IMR-90 (cell line): Measurements from ENCODE around the gene ABTB2. TPM values are rescaled to one million over a fixed set of nuclear protein-coding genes. Genes with fewer than 3 reads are reported as not detected.

Source experiments
- ATAC-seq: fragments of 200-7000 bp; cut with Tn5 transposase; 2 replicates; pipeline ENCODE4 v1.9.1; 2020; ENCODE audit warnings: low read depth, mild to moderate bottlenecking, moderate library complexity
- BruUV-seq: library from RNA; stranded (reverse); fragments of 400-500 nt; replicated peaks from 2 replicates; lab custom pipeline; 2021; lab: Mats Ljungman, UMichigan
- CTCF ChIA-PET: fragments of 300-600 bp; formaldehyde crosslinking; extraction: SDS; loops from one replicate; lab custom pipeline; 2021; ENCODE audit warnings: antibody characterized with exemption; lab: Yijun Ruan, JAX
- POLR2A ChIA-PET: fragments of 300-600 bp; sonication (Branson Sonifier 250); formaldehyde crosslinking; loops from one replicate; lab custom pipeline; 2022; ENCODE audit warnings: antibody characterized with exemption; ENCODE audit not compliant: unreplicated experiment; lab: Charles Lee
- DNase-seq: peaks from one replicate; pipeline ENCODE4 v3.0.0; 2013
- H2AFZ ChIP-seq: replicated peaks from 2 replicates; pipeline ENCODE3; 2013; ENCODE audit warnings: low read length, mild to moderate bottlenecking; ENCODE audit not compliant: poor library complexity
- H2AK5ac ChIP-seq: 2 replicates; pipeline ENCODE4 v1.6.1; 2013; ENCODE audit warnings: low read depth, low read length, inconsistent platforms
- H2AK9ac ChIP-seq: replicated peaks from 2 replicates; pipeline ENCODE3; 2013; ENCODE audit warnings: mild to moderate bottlenecking, low read depth, low read length, moderate library complexity; ENCODE audit not compliant: poor library complexity
- H2BK120ac ChIP-seq: 2 replicates; pipeline ENCODE4 v1.6.1; 2013; ENCODE audit warnings: low read depth, low read length, inconsistent platforms
- H2BK15ac ChIP-seq: 3 replicates; pipeline ENCODE4 v1.6.1; 2013; ENCODE audit warnings: low read depth, low read length, inconsistent platforms
- H2BK20ac ChIP-seq: 2 replicates; pipeline ENCODE4 v1.6.1; 2013; ENCODE audit warnings: low read depth, mild to moderate bottlenecking, inconsistent platforms, low read length, moderate library complexity
- H2BK5ac ChIP-seq: 2 replicates; pipeline ENCODE4 v1.6.1; 2013; ENCODE audit warnings: mild to moderate bottlenecking, low read depth, low read length, inconsistent platforms; ENCODE audit not compliant: poor library complexity, severe bottlenecking
- H3K14ac ChIP-seq: replicated peaks from 2 replicates; pipeline ENCODE4 v1.6.1; 2013; ENCODE audit warnings: low read depth, low read length, inconsistent platforms
- H3K18ac ChIP-seq: 2 replicates; pipeline ENCODE4 v1.6.1; 2013; ENCODE audit warnings: low read depth, low read length, control low read depth
- H3K23ac ChIP-seq: 2 replicates; pipeline ENCODE4 v1.6.1; 2013; ENCODE audit warnings: low read depth, low read length, inconsistent platforms
- H3K27ac ChIP-seq: 2 replicates; pipeline ENCODE4 v1.5.1; 2013; ENCODE audit warnings: mild to moderate bottlenecking, control low read depth, low read length; ENCODE audit not compliant: insufficient read depth
- H3K27me3 ChIP-seq: 2 replicates; pipeline ENCODE4 v1.6.1; 2013; ENCODE audit warnings: low read length; ENCODE audit not compliant: control insufficient read depth, insufficient read depth
- H3K36me3 ChIP-seq: 2 replicates; pipeline ENCODE4 v1.6.1; 2013; ENCODE audit warnings: low read length, mixed read lengths; ENCODE audit not compliant: control insufficient read depth, insufficient read depth
- H3K4ac ChIP-seq: 2 replicates; pipeline ENCODE4 v1.6.1; 2013; ENCODE audit warnings: low read depth, low read length, inconsistent platforms
- H3K4me1 ChIP-seq: 2 replicates; pipeline ENCODE4 v1.6.1; 2013; ENCODE audit warnings: low read length, mixed read lengths; ENCODE audit not compliant: control insufficient read depth, insufficient read depth
- H3K4me2 ChIP-seq: 2 replicates; pipeline ENCODE4 v1.6.1; 2013; ENCODE audit warnings: low read depth, mild to moderate bottlenecking, control low read depth, low read length, moderate library complexity
- H3K4me3 ChIP-seq: 2 replicates; pipeline ENCODE4 v1.5.1; 2013; ENCODE audit warnings: low read depth, mild to moderate bottlenecking, control low read depth, low read length, moderate library complexity; ENCODE audit not compliant: insufficient read depth
- H3K56ac ChIP-seq: 2 replicates; pipeline ENCODE4 v1.6.1; 2013; ENCODE audit warnings: low read length, inconsistent platforms; ENCODE audit not compliant: insufficient read depth; ENCODE audit errors: extremely low read depth
- H3K79me1 ChIP-seq, 2 experiments: 2 replicates each; pipeline ENCODE4 v1.6.1; 2013; ENCODE audit warnings: low read length in 2 of 2, inconsistent platforms in 1 of 2, low read depth in 1 of 2
- H3K9ac ChIP-seq: 2 replicates; pipeline ENCODE4 v1.6.1; 2013; ENCODE audit warnings: low read depth, low read length, control low read depth
- H3K9me1 ChIP-seq: 2 replicates; pipeline ENCODE4 v1.6.1; 2013; ENCODE audit warnings: low read length, inconsistent platforms; ENCODE audit not compliant: insufficient read depth
- H3K9me3 ChIP-seq: 2 replicates; pipeline ENCODE4 v1.6.1; 2013; ENCODE audit warnings: low read length; ENCODE audit not compliant: control insufficient read depth, insufficient read depth
- H4K20me1 ChIP-seq: 2 replicates; pipeline ENCODE4 v1.6.1; 2013; ENCODE audit warnings: low read length, inconsistent platforms; ENCODE audit not compliant: insufficient read depth
- H4K5ac ChIP-seq: 2 replicates; pipeline ENCODE4 v1.6.1; 2013; ENCODE audit warnings: mild to moderate bottlenecking, low read depth, low read length, control low read depth
- H4K8ac ChIP-seq, 2 experiments: 2 replicates each; pipeline ENCODE4 v1.6.1; 2013; ENCODE audit warnings: low read depth in 2 of 2, low read length in 2 of 2, control low read depth in 1 of 2, inconsistent platforms in 1 of 2
- H4K91ac ChIP-seq: 2 replicates; pipeline ENCODE4 v1.6.1; 2013; ENCODE audit warnings: low read depth, low read length, inconsistent platforms; ENCODE audit not compliant: insufficient read depth
- MAZ ChIP-seq: IDR thresholded peaks from 2 replicates; pipeline ENCODE4 v1.6.1; 2012; ENCODE audit warnings: low read depth, mild to moderate bottlenecking, low read length, improper control_type of control experiment, moderate library complexity, borderline replicate concordance
- NFE2L2 ChIP-seq: fragments of 150-350 bp; IDR thresholded peaks from 2 replicates; pipeline ENCODE4 v1.6.1; 2016; ENCODE audit warnings: low read depth, mild to moderate bottlenecking, low read length
- RCOR1 ChIP-seq: IDR thresholded peaks from 2 replicates; pipeline ENCODE4 v1.6.1; 2012; ENCODE audit warnings: mild to moderate bottlenecking, low read length, improper control_type of control experiment; ENCODE audit not compliant: insufficient replicate concordance
- RFX5 ChIP-seq: IDR thresholded peaks from 2 replicates; pipeline ENCODE4 v1.8.0; 2012; ENCODE audit warnings: low read depth, mild to moderate bottlenecking, low read length, moderate library complexity
- WGBS, 2 experiments: methylation state at CpG; one replicate each; pipeline versions ENCODE4 v1.1.5 to v1.1.7; 2013; ENCODE audit warnings: missing lambda C conversion rate in 2 of 2; ENCODE audit not compliant: insufficient read length in 1 of 2; ENCODE audit errors: extremely low coverage in 2 of 2; 5-methylcytosine and 5-hydroxymethylcytosine counted together
- dilution Hi-C: fragments of 300-500 bp; cut with HindIII; formaldehyde crosslinking; loops from one replicate; pipeline ENCODE4 v1.14.3; 2018; ENCODE audit warnings: low sequenced_read_pairs; ENCODE audit not compliant: unreplicated experiment
- in situ Hi-C: fragments of 300-500 bp; cut with MboI; formaldehyde crosslinking; loops from 3 replicates; pipeline ENCODE4 v1.14.3; 2019; ENCODE audit warnings: low sequenced_read_pairs, inconsistent platforms, mixed read lengths
- intact Hi-C: fragments of 100-400 bp; cut with micrococcal nuclease; formaldehyde crosslinking; loops from 2 replicates; pipeline ENCODE4 v1.10.0; 2022
- polyA plus RNA-seq, 3 experiments: library from polyadenylated mRNA; depleted of rRNA; stranded (reverse); fragments of >200 nt; gene quantifications; 2 replicates each; pipeline ENCODE4 v1.2.3, GENCODE V29; 2012; ENCODE audit warnings: low replicate concordance in 1 of 3
- total RNA-seq: library from RNA; depleted of rRNA; stranded (reverse); fragments of >200 nt; gene quantifications from 2 replicates; pipeline ENCODE4 v1.2.3, GENCODE V29; 2012

Gene ABTB2
- total and polyA plus RNA-seq, 2 of the 4 experiments (the other 2 are of a cell fraction): 0.18 to 2.0 TPM

DNA sequence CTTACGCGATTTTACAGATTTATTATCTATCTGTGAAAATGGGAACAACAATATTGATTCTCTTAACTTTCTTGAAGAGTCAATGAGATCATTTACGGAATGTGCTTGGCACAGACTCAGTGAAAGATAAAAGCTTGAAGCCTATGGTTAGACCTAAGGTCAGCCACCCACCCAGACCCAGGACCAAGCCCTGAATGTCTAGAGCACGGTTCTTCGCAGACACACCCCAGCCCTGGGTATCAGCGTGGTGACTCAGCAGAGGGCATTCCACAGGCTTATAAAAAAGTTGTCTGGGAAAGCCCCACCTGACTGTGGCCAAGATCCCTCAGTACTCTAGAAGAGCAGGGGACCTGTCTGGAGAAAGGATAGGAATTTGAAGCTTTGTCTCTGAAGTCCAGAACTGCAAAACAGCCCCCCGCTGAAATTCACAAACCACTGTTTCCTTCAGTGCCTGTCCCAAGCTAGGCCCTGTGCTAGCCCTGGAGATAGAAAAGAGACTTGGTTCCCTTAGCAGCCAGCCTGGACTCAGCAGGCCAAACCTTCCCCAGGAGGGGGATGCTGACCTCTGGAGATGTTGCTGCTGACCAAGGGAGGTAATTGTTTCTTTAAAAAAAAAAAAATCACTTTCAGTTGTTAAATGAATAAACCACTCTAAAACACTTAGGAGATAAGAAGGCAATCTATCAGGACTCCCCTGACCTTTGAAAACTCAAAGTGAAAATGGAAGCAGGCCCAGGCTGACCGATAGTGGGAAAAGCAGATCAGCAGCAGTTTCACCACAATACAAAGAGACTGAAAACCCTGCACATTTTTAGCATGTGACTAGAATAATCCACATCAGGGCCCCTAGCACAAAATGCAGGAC is 114.0 kb downstream of the ABTB2 start (continued):
- no peak for TF ChIP-seq RCOR1
- TF ChIP-seq NFE2L2: peak; percentile 54; the same call in 1 of the 2 replicates

DNA sequence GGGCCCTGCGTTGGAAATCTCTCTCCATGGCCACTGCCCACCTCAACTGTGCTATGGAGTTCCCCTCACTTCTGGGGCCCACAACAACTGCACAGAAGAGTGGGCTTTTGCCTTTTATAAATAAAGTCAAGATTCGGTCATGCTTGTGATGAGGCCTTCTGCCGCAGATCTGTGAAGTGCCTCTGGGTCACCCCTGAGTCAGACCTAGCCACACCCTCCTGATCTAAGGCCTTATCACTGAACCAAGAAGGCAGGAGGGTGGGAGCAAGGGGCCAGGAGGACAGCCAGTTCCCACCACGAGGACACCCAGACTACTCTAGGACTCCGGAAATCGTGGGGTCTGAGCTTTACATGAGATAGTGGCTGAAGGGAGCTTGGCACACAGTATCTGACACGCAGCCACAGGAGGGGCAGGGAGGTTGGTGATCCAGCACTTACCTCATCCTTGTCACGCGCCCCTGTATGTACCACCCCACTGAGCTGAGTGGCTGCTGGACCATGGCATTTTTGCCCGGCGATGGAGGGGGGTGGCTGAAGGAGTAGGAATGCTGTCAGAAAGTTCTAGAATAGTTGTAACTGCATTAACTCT is 115.7 kb downstream of the ABTB2 start:
- H2AK9ac ChIP-seq: peak overlapping the region; percentile 48
- no peaks in the 10 kb centered on the region for H3K9me3 ChIP-seq
- no TSS peak for BruUV-seq
- no peak overlapping the region for H3K4me2 ChIP-seq
- H2BK5ac ChIP-seq: no peak overlapping the region
- no peak overlapping the region for H4K91ac ChIP-seq
- ATAC-seq (peak; percentile 75), DNase-seq (peak; percentile 42)
- TF ChIP-seq NFE2L2 (no peak), RCOR1 (no peak), MAZ (no peak), RFX5 (no peak)
- ChIA-PET POLR2A (interaction anchor here (0.6 kb wide), 1 partner anchor 8 kb away, joined by 3 read pairs; no protein-coding TSS in a partner anchor), CTCF (interaction anchor here (0.9 kb wide), 1 partner anchor 10 kb away, joined by 3 read pairs; no protein-coding TSS in a partner anchor)
- H3K18ac ChIP-seq: no peak overlapping the region
- H3K79me1 ChIP-seq: no peaks in the 10 kb centered on the region
- H2BK120ac ChIP-seq: no peak overlapping the region
- H3K4ac ChIP-seq: no peak overlapping the region; the same call in 1 of the 2 replicates
- 63% methylated on average over 3 of the region's 11 CpGs; no CpG with 5 or more reads in 1 of the 2 experiments for WGBS, 2 experiments
- peak overlapping the region; percentile 24 for H2AFZ ChIP-seq
- H2AK5ac ChIP-seq: peak overlapping the region; percentile 44
- no peak overlapping the region for H3K56ac ChIP-seq
- H3K23ac ChIP-seq: no peak overlapping the region
- no peak overlapping the region for H2BK20ac ChIP-seq
- H4K8ac ChIP-seq: no peak overlapping the region
- no peak overlapping the region for H4K5ac ChIP-seq
- dilution Hi-C loops: no loop called here
- no peaks in the 10 kb centered on the region for H3K36me3 ChIP-seq
- H2BK15ac ChIP-seq: 0 out of 3 replicates have a peak overlapping the region, but pooled peaks have one; percentile 43
- H3K4me1 ChIP-seq: peaks cover 8% of the 10 kb centered on the region
- H3K14ac ChIP-seq: no peak overlapping the region; the same call in 1 of the 2 replicates
- in situ Hi-C loops: no loop called here
- peaks cover 4% of the 10 kb centered on the region; the same call in 1 of the 2 replicates for H3K9me1 ChIP-seq
- no peak overlapping the region for H3K9ac ChIP-seq
- no peaks in the 10 kb centered on the region for H4K20me1 ChIP-seq
- no peaks in the 10 kb centered on the region; the same call in 1 of the 2 replicates for H3K27me3 ChIP-seq
- H3K4me3 ChIP-seq: no peak overlapping the region
- intact Hi-C loops: no loop called here
- H3K27ac ChIP-seq: no peak overlapping the region
